OCI-LY7 (cell line): ENCODE measurements around the gene CCDC124. TPM values are rescaled to one million over a fixed set of nuclear protein-coding genes. Genes with fewer than 3 reads are reported as not detected.

Experiments used
- BruUV-seq: library from RNA; stranded (reverse); fragments of 400-500 nt; replicated peaks from 2 replicates; lab custom pipeline; 2021; lab: Mats Ljungman, UMichigan
- CTCF ChIA-PET: fragments of 300-600 bp; sonication (Branson Sonifier 250); formaldehyde crosslinking; loops from one replicate; lab custom pipeline; 2022; ENCODE audit warnings: antibody characterized with exemption; ENCODE audit not compliant: unreplicated experiment; lab: Charles Lee
- POLR2A ChIA-PET: fragments of 300-600 bp; sonication (Branson Sonifier 250); formaldehyde crosslinking; loops from one replicate; lab custom pipeline; 2022; ENCODE audit warnings: antibody characterized with exemption; lab: Charles Lee
- DNase-seq: peaks from one replicate; pipeline ENCODE4 v3.0.0-alpha.2; 2015; ENCODE audit warnings: low spot score
- H2AFZ ChIP-seq: fragments of 200-600 bp; sonication (generic), shearing (Covaris generic); 2 replicates; pipeline ENCODE4 v1.6.1; 2014; ENCODE audit warnings: mild to moderate bottlenecking, antibody characterized with exemption, low read length, moderate library complexity
- H3K27ac ChIP-seq: fragments of 200-600 bp; sonication (generic); 2 replicates; pipeline ENCODE4 v1.5.1; 2014; ENCODE audit warnings: mixed run types, low read depth, mild to moderate bottlenecking, moderate library complexity, low read length, inconsistent platforms; ENCODE audit not compliant: poor library complexity, severe bottlenecking
- H3K36me3 ChIP-seq: fragments of 200-600 bp; sonication (generic); 2 replicates; pipeline ENCODE4 v1.6.1; 2014; ENCODE audit warnings: mild to moderate bottlenecking, antibody characterized with exemption, low read length, moderate library complexity, mixed read lengths; ENCODE audit not compliant: insufficient read depth
- H3K4me1 ChIP-seq: fragments of 200-600 bp; sonication (generic); 2 replicates; pipeline ENCODE4 v1.5.1; 2014; ENCODE audit warnings: mild to moderate bottlenecking, low read length; ENCODE audit not compliant: insufficient read depth, poor library complexity, severe bottlenecking
- H3K4me2 ChIP-seq: fragments of 200-600 bp; sonication (generic); 2 replicates; pipeline ENCODE4 v1.6.1; 2014; ENCODE audit warnings: mild to moderate bottlenecking, low read length
- H3K4me3 ChIP-seq: fragments of 200-600 bp; sonication (generic); 2 replicates; pipeline ENCODE4 v1.5.1; 2014; ENCODE audit warnings: mild to moderate bottlenecking, low read depth, low read length; ENCODE audit not compliant: poor library complexity, severe bottlenecking
- H3K79me2 ChIP-seq: fragments of 200-600 bp; sonication (generic); 2 replicates; pipeline ENCODE4 v1.6.1; 2016; ENCODE audit warnings: low read depth, mild to moderate bottlenecking, low read length, moderate library complexity, mixed read lengths; ENCODE audit not compliant: insufficient read depth
- H3K9me2 ChIP-seq: fragments of 200-600 bp; sonication (generic); 2 replicates; pipeline ENCODE4 v1.6.1; 2016; ENCODE audit warnings: mild to moderate bottlenecking, low read length, mixed read lengths; ENCODE audit not compliant: insufficient read depth
- H3K9me3 ChIP-seq: fragments of 200-600 bp; sonication (generic); 2 replicates; pipeline ENCODE4 v1.6.1; 2014; ENCODE audit warnings: mild to moderate bottlenecking, mixed run types, low read length, mixed read lengths
- H4K20me1 ChIP-seq: fragments of 200-600 bp; sonication (generic); 2 replicates; pipeline ENCODE4 v1.6.1; 2014; ENCODE audit warnings: mild to moderate bottlenecking, antibody characterized with exemption, low read length, moderate library complexity, mixed read lengths; ENCODE audit not compliant: insufficient read depth
- CTCF ChIP-seq: fragments of 200-600 bp; sonication (generic); conservative IDR thresholded peaks from 2 replicates; pipeline ENCODE4 v1.5.1; 2014; ENCODE audit warnings: mild to moderate bottlenecking, antibody characterized with exemption, low read length, moderate library complexity, mixed read lengths
- EZH2phosphoT487 ChIP-seq: fragments of 200-600 bp; sonication (generic); IDR thresholded peaks from 2 replicates; pipeline ENCODE4 v1.6.1; 2018; ENCODE audit warnings: low read depth, borderline replicate concordance, mild to moderate bottlenecking, mixed run types, antibody characterized with exemption, low read length, moderate library complexity, mixed read lengths
- intact Hi-C: fragments of 100-400 bp; cut with micrococcal nuclease; formaldehyde crosslinking; loops from one replicate; pipeline ENCODE4 v1.10.0; 2022; ENCODE audit not compliant: unreplicated experiment
- total RNA-seq, 2 experiments: library from RNA; depleted of rRNA in 1 of 2; stranded (reverse); fragments of >200 nt in 1 of 2; shearing (Covaris generic) in 1 of 2; gene quantifications; 2 replicates each; pipeline ENCODE4 v1.2.3, GENCODE V29; 2014 to 2022

CCDC124 gene
- total RNA-seq, 2 experiments from 2014 or later: 57.5 to 106 TPM

DNA sequence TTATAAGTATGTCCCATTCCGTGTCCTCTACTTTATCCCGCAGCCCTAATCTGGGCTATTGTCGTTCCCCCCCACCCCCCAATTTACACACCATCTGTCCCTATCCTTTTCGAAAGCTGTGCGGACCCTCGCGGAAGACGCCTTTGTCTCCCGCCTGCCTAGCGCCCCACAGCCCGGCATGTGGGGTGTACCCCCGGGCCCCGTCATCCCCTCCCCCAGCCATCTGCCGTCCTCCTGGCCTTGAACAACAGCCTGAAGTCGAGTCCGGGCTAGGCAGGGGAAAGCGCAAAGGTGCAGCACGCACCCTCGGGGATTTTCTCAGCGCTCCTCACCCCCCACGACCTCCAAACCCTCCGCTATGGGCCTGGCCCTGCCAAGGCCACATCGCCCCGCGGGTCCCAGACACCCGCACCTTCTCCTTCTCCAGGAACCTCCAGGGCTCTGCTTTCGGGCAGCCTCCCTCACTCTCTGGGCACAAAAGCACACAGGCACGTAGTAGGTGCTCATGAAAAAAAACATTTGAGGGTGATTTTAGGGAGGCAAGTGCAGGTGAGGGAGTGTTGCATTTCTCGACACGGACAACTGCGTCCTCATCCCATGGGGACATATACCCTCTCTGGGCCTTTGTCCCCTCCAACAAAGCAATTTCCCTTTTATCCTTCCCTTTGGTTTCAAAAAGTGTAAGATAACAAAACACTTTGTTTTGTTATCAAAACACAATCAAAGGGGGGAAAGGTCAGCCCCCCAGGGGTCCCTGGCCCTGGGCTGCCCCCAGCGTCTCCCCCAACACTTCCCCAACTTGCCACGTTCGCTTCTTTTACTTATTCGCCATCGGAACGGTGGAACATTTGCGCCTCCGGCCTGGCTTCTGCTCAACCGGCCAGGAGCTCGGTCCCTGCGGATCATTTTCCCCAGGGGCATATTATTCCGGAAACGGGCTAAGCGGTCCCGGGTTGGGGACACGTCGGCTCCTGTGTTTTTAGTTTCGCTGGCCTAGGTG, 16.4 kb downstream of the CCDC124 start:
- Histone ChIP-seq H4K20me1 (no peaks in the 10 kb centered on the region), H3K4me1 (peaks cover 42% of the 10 kb centered on the region), H2AFZ (peak overlapping the region; percentile 46; the same call in 1 of the 2 replicates), H3K36me3 (peaks cover 8% of the 10 kb centered on the region; the same call in 1 of the 2 replicates), H3K4me2 (peak overlapping the region; percentile 69), H3K9me2 (no peaks in the 10 kb centered on the region), H3K4me3 (peak overlapping the region; percentile 65), H3K27ac (peak overlapping the region; percentile 25), H3K79me2 (no peaks in the 10 kb centered on the region), H3K9me3 (no peaks in the 10 kb centered on the region)
- ChIA-PET CTCF (interaction anchor here (0.6 to 1.2 kb wide), 3 partner anchors 49 to 569 kb away, joined by 3 to 4 read pairs (median 4); no protein-coding TSS in a partner anchor), POLR2A (interaction anchor here (0.5 to 1.6 kb wide), 2 partner anchors 9 to 18 kb away, joined by 3 read pairs; no protein-coding TSS in a partner anchor)
- TF ChIP-seq CTCF: no peak
- no TSS peak for BruUV-seq
- intact Hi-C loops: loop anchor here (10.0 kb wide), 1 partner anchor 146 kb away; the partner anchor contains the start of gene MAST3
- DNase-seq: peak; percentile 30

DNA sequence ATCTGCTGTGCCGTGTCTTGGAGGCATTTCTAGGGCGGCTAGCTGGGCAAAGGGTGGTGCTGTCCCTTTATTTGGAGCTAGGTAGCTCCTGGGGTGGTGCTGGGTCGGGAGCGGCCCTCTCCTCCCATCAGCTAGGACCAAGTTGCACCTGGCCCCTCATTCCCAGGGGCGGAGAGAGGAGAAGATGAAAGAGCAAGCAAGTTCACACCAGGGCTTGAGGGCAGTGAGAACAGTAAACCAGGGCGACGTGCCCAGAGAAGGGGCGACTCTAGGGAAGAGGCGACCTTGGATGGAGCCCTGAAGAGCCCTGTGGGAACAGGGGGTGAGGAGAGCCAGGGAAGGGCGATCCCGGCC, 17.1 kb downstream of the CCDC124 start:
- H3K9me3 ChIP-seq: no peaks in the 10 kb centered on the region
- H3K36me3 ChIP-seq: peaks cover 1% of the 10 kb centered on the region; the same call in 1 of the 2 replicates
- CTCF ChIA-PET: interaction anchor here (0.6 kb wide), 1 partner anchor 569 kb away, joined by 4 read pairs; no protein-coding TSS in a partner anchor
- no TSS peak for BruUV-seq
- peak overlapping the region; percentile 29 for H3K4me3 ChIP-seq
- H3K4me1 ChIP-seq: peaks cover 42% of the 10 kb centered on the region
- DNase-seq: no peak
- no peaks in the 10 kb centered on the region for H3K9me2 ChIP-seq
- no peaks in the 10 kb centered on the region for H4K20me1 ChIP-seq
- no peak overlapping the region for H3K27ac ChIP-seq
- no peaks in the 10 kb centered on the region for H3K79me2 ChIP-seq
- TF ChIP-seq EZH2phosphoT487 (no peak), CTCF (no peak)
- peak overlapping the region; percentile 5; the same call in 1 of the 2 replicates for H2AFZ ChIP-seq
- POLR2A ChIA-PET: no interaction called here
- H3K4me2 ChIP-seq: peak overlapping the region; percentile 54
- intact Hi-C loops: loop anchor here (10.0 kb wide), 1 partner anchor 145 kb away; the partner anchor contains the start of gene MAST3
